GM23338 (cell line): ENCODE measurements around the gene IGF1. TPM values are rescaled to one million over a fixed set of nuclear protein-coding genes. Genes with fewer than 3 reads are reported as not detected.

Experiments used
- ATAC-seq: fragments of 200-7000 bp; cut with Tn5 transposase; 3 replicates; pipeline ENCODE4 v1.9.1; 2020
- DNase-seq: peaks from one replicate; pipeline ENCODE4 v3.0.0-alpha.2; 2015; ENCODE audit warnings: low spot score
- H2AFZ ChIP-seq: fragments of 200-600 bp; sonication (generic); 2 replicates; pipeline ENCODE4 v1.8.0; 2016; ENCODE audit warnings: antibody characterized with exemption, mild to moderate bottlenecking, moderate library complexity
- H3F3A ChIP-seq: fragments of 200-600 bp; sonication (generic); replicated peaks from 2 replicates; pipeline ENCODE4 v1.8.0; 2017; ENCODE audit warnings: antibody characterized with exemption, mixed run types, low read depth
- H3K27ac ChIP-seq: fragments of 200-600 bp; sonication (generic); 2 replicates; pipeline ENCODE4 v1.6.1; 2016; ENCODE audit warnings: low read depth
- H3K27me3 ChIP-seq: fragments of 200-600 bp; sonication (generic); 2 replicates; pipeline ENCODE4 v1.8.0; 2016; ENCODE audit warnings: mild to moderate bottlenecking, mixed run types, moderate library complexity; ENCODE audit not compliant: insufficient read depth
- H3K36me3 ChIP-seq: fragments of 200-600 bp; sonication (generic); 2 replicates; pipeline ENCODE4 v1.8.0; 2016; ENCODE audit warnings: mild to moderate bottlenecking; ENCODE audit not compliant: insufficient read depth
- H3K4me1 ChIP-seq: fragments of 200-600 bp; sonication (generic); 2 replicates; pipeline ENCODE4 v1.8.0; 2016; ENCODE audit warnings: mild to moderate bottlenecking, moderate library complexity; ENCODE audit not compliant: insufficient read depth
- H3K4me2 ChIP-seq: fragments of 200-600 bp; sonication (generic); 2 replicates; pipeline ENCODE4 v1.7.1; 2017; ENCODE audit warnings: mixed run types
- H3K4me3 ChIP-seq: fragments of 200-600 bp; sonication (generic); 2 replicates; pipeline ENCODE4 v1.6.1; 2016; ENCODE audit warnings: mixed run types
- H3K79me2 ChIP-seq: fragments of 200-600 bp; sonication (generic); replicated peaks from 2 replicates; pipeline ENCODE4 v1.8.0; 2017; ENCODE audit warnings: mild to moderate bottlenecking; ENCODE audit not compliant: insufficient read depth
- H3K9me2 ChIP-seq: fragments of 200-600 bp; sonication (generic); 2 replicates; pipeline ENCODE4 v1.8.0; 2017; ENCODE audit not compliant: insufficient read depth
- H4K20me1 ChIP-seq: fragments of 200-600 bp; sonication (generic); replicated peaks from 2 replicates; pipeline ENCODE4 v1.8.0; 2017; ENCODE audit warnings: mild to moderate bottlenecking; ENCODE audit not compliant: insufficient read depth
- H3K27ac Mint-ChIP-seq: 2 replicates; pipeline ENCODE4 v1.8.0; 2020; ENCODE audit warnings: inconsistent platforms, mild to moderate bottlenecking, moderate library complexity, mixed read lengths
- H3K27me3 Mint-ChIP-seq: 3 replicates; pipeline ENCODE4 v1.8.0; 2022; ENCODE audit warnings: low read depth, mild to moderate bottlenecking, moderate library complexity, mixed read lengths, inconsistent platforms; ENCODE audit not compliant: insufficient read depth, poor library complexity
- H3K36me3 Mint-ChIP-seq: 3 replicates; pipeline ENCODE4 v1.8.0; 2021; ENCODE audit warnings: low read depth, mild to moderate bottlenecking, inconsistent platforms, moderate library complexity, mixed read lengths
- H3K4me1 Mint-ChIP-seq: 3 replicates; pipeline ENCODE4 v1.8.0; 2020; ENCODE audit warnings: mild to moderate bottlenecking, inconsistent platforms, mixed read lengths
- H3K4me3 Mint-ChIP-seq: 3 replicates; pipeline ENCODE4 v1.8.0; 2021; ENCODE audit warnings: moderate library complexity, mild to moderate bottlenecking, inconsistent platforms, mixed read lengths
- H3K9me3 Mint-ChIP-seq: 3 replicates; pipeline ENCODE4 v1.8.0; 2020; ENCODE audit warnings: moderate library complexity, mild to moderate bottlenecking, inconsistent platforms, mixed read lengths
- REST ChIP-seq: IDR thresholded peaks from one replicate; pipeline ENCODE4 v1.6.1; 2018; ENCODE audit warnings: antibody characterized with exemption; ENCODE audit not compliant: unreplicated experiment
- ZNF331 ChIP-seq: fragments of 250-450 bp; sonication (Bioruptor Pico); IDR thresholded peaks from 2 replicates; pipeline ENCODE4 v1.5.0; 2020; ENCODE audit warnings: low read depth, mild to moderate bottlenecking, moderate library complexity
- ZNF462 ChIP-seq: fragments of 250-450 bp; sonication (Bioruptor Pico); IDR thresholded peaks from 2 replicates; pipeline ENCODE4 v1.5.0; 2020; ENCODE audit warnings: mild to moderate bottlenecking, moderate library complexity
- polyA plus RNA-seq: library from polyadenylated mRNA; unstranded; fragments of >200 nt; fragmentation: Nextera tagmentation; extraction: Ambion mirVana; gene quantifications from 2 replicates; pipeline ENCODE4 v1.2.1, GENCODE V29; 2016
- total RNA-seq: library from RNA; depleted of rRNA; stranded (reverse); fragments of >200 nt; shearing (Covaris generic); gene quantifications from 2 replicates; pipeline ENCODE4 v1.2.3, GENCODE V29; 2014

Gene IGF1
- total and polyA plus RNA-seq, 2 experiments from 2014 or later: 0.29 TPM; not detected in 1

GRCh38 chr12:102394200-102394599, 86.2 kb downstream of the IGF1 start:
- no peak overlapping the region for H3K4me3 ChIP-seq
- Mint-ChIP-seq H3K9me3 (no peaks in the 10 kb centered on the region), H3K4me3 (no peak overlapping the region), H3K4me1 (peaks cover 3% of the 10 kb centered on the region; the same call in 2 of the 3 replicates), H3K27me3 (no peaks in the 10 kb centered on the region), H3K27ac (no peak overlapping the region), H3K36me3 (no peaks in the 10 kb centered on the region)
- H2AFZ ChIP-seq: no peak overlapping the region
- ATAC-seq (no peak), DNase-seq (no peak)
- H3K79me2 ChIP-seq: no peaks in the 10 kb centered on the region
- H3K4me2 ChIP-seq: no peak overlapping the region
- H3K27ac ChIP-seq: no peak overlapping the region
- TF ChIP-seq ZNF331 (no peak), ZNF462 (CRISPR knock-in tag) (no peak), REST (no peak)
- H4K20me1 ChIP-seq: no peaks in the 10 kb centered on the region
- no peaks in the 10 kb centered on the region for H3K4me1 ChIP-seq
- no peaks in the 10 kb centered on the region for H3K36me3 ChIP-seq
- H3K27me3 ChIP-seq: no peaks in the 10 kb centered on the region
- H3F3A ChIP-seq: no peaks in the 10 kb centered on the region
- H3K9me2 ChIP-seq: no peaks in the 10 kb centered on the region
